ENCODE results near the gene PTPRZ1. TPM values are rescaled to one million over a fixed set of nuclear protein-coding genes. Genes with fewer than 3 reads are reported as not detected.

Gene PTPRZ1
- total RNA-seq, 2 experiments from 2014 or later, result not detected

DNA sequence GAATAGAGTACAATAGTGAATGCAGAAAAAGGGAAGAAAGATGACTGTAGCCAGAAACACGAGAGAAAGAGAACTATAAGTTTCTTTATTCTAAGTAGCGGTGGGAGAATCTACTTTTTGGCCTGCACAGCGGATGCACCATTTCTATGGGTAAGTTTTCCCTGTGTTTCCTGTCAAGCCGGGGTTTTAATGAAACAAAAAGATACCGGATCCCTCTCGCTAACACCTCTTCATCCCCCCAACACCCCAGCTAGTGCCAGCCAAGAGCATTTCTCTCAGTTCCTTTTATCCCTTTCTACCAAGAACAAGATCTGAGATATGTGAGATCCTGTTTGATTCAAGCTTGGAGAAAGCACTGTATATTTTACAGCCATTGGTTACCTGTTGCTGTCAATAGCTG, 14.7 kb downstream of the PTPRZ1 start:
- DNase-seq (no peak), ATAC-seq (no peak)
- TF ChIP-seq, protein P1, sequence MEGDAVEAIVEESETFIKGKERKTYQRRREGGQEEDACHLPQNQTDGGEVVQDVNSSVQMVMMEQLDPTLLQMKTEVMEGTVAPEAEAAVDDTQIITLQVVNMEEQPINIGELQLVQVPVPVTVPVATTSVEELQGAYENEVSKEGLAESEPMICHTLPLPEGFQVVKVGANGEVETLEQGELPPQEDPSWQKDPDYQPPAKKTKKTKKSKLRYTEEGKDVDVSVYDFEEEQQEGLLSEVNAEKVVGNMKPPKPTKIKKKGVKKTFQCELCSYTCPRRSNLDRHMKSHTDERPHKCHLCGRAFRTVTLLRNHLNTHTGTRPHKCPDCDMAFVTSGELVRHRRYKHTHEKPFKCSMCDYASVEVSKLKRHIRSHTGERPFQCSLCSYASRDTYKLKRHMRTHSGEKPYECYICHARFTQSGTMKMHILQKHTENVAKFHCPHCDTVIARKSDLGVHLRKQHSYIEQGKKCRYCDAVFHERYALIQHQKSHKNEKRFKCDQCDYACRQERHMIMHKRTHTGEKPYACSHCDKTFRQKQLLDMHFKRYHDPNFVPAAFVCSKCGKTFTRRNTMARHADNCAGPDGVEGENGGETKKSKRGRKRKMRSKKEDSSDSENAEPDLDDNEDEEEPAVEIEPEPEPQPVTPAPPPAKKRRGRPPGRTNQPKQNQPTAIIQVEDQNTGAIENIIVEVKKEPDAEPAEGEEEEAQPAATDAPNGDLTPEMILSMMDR (IDR thresholded peaks at IDR 0.05), result no peak
- ChIA-PET POLR2A (no interaction called here), CTCF (no interaction called here)
- H3K4me1 Mint-ChIP-seq (ENCODE audit: low read depth), result no peaks in the 10 kb centered on the region
- no peak overlapping the region for H3K27ac Mint-ChIP-seq
- H3K9me3 Mint-ChIP-seq, result peaks cover 2% of the 10 kb centered on the region
- no peak overlapping the region for H3K4me3 Mint-ChIP-seq
- H3K27me3 Mint-ChIP-seq, result no peaks in the 10 kb centered on the region
- intact Hi-C loops (cut with micrococcal nuclease), result no loop called here
- no peaks in the 10 kb centered on the region for H3K36me3 Mint-ChIP-seq (ENCODE audit: low read depth)

DNA sequence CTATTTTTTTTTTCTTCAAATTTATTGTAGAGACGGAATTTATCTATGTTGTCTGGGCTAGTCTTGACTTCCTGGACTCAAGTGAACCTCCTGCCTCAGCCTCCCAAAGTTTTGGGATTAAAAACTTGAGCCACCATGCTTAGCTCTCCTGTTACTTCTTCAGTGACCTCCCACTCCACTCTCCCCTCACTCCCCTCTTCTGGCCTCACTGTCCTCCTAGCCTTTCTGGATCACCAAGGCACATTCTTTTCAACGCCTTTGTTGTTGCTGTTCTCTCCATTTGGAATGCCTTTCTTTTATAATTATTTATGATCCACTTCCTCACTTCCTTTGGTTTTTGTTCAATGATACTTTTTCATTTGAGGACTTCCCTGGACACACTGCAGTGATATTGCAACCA, 17.9 kb downstream of the PTPRZ1 start:
- CTCF ChIA-PET, result no interaction called here

DNA sequence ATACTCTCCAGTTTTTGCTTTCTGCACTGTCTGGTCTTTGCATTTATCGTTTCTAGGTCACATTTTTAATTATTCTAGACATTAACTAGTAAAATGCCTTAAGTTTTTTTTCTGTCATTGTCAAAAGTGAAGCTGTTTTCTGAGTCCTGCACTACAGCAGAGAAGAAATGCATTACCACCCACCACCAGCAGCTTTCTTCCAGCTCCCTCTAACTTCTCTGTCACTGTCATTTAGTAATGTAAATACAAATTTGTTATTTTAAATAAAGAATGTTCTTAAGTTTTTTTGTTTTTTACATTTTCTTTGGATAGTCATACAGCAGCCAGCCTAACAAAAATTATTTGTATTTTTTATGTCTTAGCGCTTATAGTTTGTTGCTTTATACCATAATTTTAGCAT, 18.8 kb downstream of the PTPRZ1 start:
- intact Hi-C loops (cut with micrococcal nuclease), result no loop called here
- H3K27me3 Mint-ChIP-seq, result no peaks in the 10 kb centered on the region
- ATAC-seq (no peak), DNase-seq (no peak)
- TF ChIP-seq, protein P1 (IDR thresholded peaks at IDR 0.05), result no peak
- ChIA-PET CTCF (no interaction called here), POLR2A (no interaction called here)
- no peaks in the 10 kb centered on the region for H3K9me3 Mint-ChIP-seq
- no peak overlapping the region for H3K27ac Mint-ChIP-seq
- H3K4me1 Mint-ChIP-seq (ENCODE audit: low read depth), result no peaks in the 10 kb centered on the region
- no peak overlapping the region for H3K4me3 Mint-ChIP-seq
- H3K36me3 Mint-ChIP-seq (ENCODE audit: low read depth), result no peaks in the 10 kb centered on the region

More for the DNA sequence above, 17.9 kb downstream of the PTPRZ1 start:
- Mint-ChIP-seq H3K27ac (no peak overlapping the region), H3K9me3 (no peaks in the 10 kb centered on the region), H3K36me3 (ENCODE audit: low read depth) (no peaks in the 10 kb centered on the region), H3K4me1 (ENCODE audit: low read depth) (no peaks in the 10 kb centered on the region), H3K27me3 (no peaks in the 10 kb centered on the region), H3K4me3 (no peak overlapping the region)
- POLR2A ChIA-PET, result no interaction called here
- DNase-seq (no peak), ATAC-seq (no peak)
- TF ChIP-seq, protein P1 (IDR thresholded peaks at IDR 0.05), result no peak
- intact Hi-C loops (cut with micrococcal nuclease), result no loop called here

DNA sequence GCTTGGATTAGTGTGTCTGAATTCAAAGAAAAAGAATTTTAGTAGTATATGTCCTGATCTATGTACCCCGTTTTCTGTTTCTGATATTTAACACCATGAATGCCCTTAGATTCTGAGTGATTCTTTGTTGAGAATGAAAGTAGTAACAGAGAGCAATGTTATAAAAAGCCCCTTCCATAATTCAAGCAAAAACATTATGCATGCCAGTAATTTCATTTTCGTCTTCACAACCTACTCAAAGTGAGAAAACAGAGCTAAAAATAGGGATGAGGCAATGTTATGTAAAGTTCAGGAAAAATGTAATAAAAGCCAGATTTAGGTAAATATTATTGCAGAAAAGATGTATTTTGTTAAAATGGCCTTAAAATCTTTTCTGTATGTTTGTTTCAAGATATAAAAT, 28.1 kb downstream of the PTPRZ1 start:
- no peak for ATAC-seq
- no peak overlapping the region for H3K27ac Mint-ChIP-seq
- H3K4me1 Mint-ChIP-seq (ENCODE audit: low read depth), result no peaks in the 10 kb centered on the region
- intact Hi-C loops (cut with micrococcal nuclease), result no loop called here
- H3K9me3 Mint-ChIP-seq, result peaks cover 2% of the 10 kb centered on the region
- no peak overlapping the region for H3K4me3 Mint-ChIP-seq
- ChIA-PET POLR2A (no interaction called here), CTCF (no interaction called here)
- no peak for DNase-seq
- TF ChIP-seq, protein P1 (IDR thresholded peaks at IDR 0.05), result no peak
- no peaks in the 10 kb centered on the region for H3K36me3 Mint-ChIP-seq (ENCODE audit: low read depth)
- H3K27me3 Mint-ChIP-seq, result no peaks in the 10 kb centered on the region

DNA sequence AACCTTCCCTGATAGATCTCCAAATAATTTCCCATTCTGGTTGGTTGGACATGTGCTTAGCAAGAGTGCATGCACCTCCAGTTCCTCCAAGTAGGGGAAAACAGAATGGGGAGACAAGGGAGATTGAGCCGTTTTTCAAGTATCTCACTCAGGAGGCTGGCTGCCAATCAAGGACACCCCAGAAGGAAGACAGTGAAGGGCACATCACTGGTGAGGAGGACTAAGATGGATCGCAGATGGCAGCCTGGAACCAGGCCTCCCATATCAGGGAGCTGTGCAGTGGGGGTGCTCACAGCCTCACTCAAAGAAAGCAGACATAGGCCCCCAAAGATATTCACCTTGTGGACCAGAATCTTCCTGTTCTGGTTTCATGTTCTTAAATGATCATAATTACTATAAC, 31.2 kb downstream of the PTPRZ1 start:
- no peak overlapping the region for H3K27ac Mint-ChIP-seq
- H3K27me3 Mint-ChIP-seq, result no peaks in the 10 kb centered on the region
- peaks cover 2% of the 10 kb centered on the region for H3K9me3 Mint-ChIP-seq
- no peaks in the 10 kb centered on the region for H3K4me1 Mint-ChIP-seq (ENCODE audit: low read depth)
- ATAC-seq (no peak), DNase-seq (no peak)
- H3K4me3 Mint-ChIP-seq, result no peak overlapping the region
- ChIA-PET CTCF (no interaction called here), POLR2A (no interaction called here)
- no peaks in the 10 kb centered on the region for H3K36me3 Mint-ChIP-seq (ENCODE audit: low read depth)
- TF ChIP-seq, protein P1 (IDR thresholded peaks at IDR 0.05), result no peak
- intact Hi-C loops (cut with micrococcal nuclease), result no loop called here

Measured in activated CD8-positive, alpha-beta T cell treated with anti-CD3 and anti-CD28 coated beads for 36 hours (primary cell).